RWPE1 (cell line): Measurements from ENCODE around the gene LY6G6C.

ENCODE experiments used
- CTCF ChIA-PET: fragments of 350-600 bp; sonication (Branson Sonifier 250); formaldehyde crosslinking; extraction: SDS; loops from one replicate; lab custom pipeline; 2021; lab: Yijun Ruan, JAX
- POLR2A ChIA-PET: fragments of 400-600 bp; formaldehyde crosslinking; extraction: SDS; loops from one replicate; lab custom pipeline; 2020; ENCODE audit warnings: antibody characterized with exemption; ENCODE audit not compliant: low non-redundant PET; lab: Yijun Ruan, JAX
- DNase-seq: peaks from one replicate; pipeline ENCODE4 v3.0.0; 2012; ENCODE audit warnings: low spot score
- H3K27ac ChIP-seq: fragments of 450-650 bp; 2 replicates; pipeline ENCODE4 v1.5.1; 2017
- CTCF ChIP-seq: fragments of 450-650 bp; conservative IDR thresholded peaks from 2 replicates; pipeline ENCODE4 v1.5.1; 2017; ENCODE audit warnings: low read depth, mild to moderate bottlenecking

The LY6G6C gene

GRCh38 chr6:31728767-31729514, 7.4 kb upstream of the LY6G6C start, which contains the start of gene DDAH2:
Gene DDAH2 (minus strand): TSS chr6:31729299. CDS start chr6:31729161, 138 bp downstream.
- DNase-seq: no peak
- peak; percentile 84 for TF ChIP-seq CTCF
- peak within 1 kb of the TSS; percentile 94 for H3K27ac ChIP-seq
- ChIA-PET POLR2A (interaction anchor here (0.6 to 1.1 kb wide), 2 partner anchors 18 to 42 kb away, joined by 4 to 7 read pairs; no protein-coding TSS in a partner anchor), CTCF (interaction anchor here (0.5 to 1.4 kb wide), 11 partner anchors 11 to 135 kb away, joined by 3 to 8 read pairs (median 4); partner anchors contain the start of genes LY6G5C and LY6G6F)

- peak overlapping the region; percentile 94 for H3K27ac ChIP-seq
- ChIA-PET CTCF (interaction anchor here (0.5 to 0.6 kb wide), 2 partner anchors 19 to 47 kb away, joined by 4 read pairs; partner anchors contain the start of gene LY6G5C), POLR2A (no interaction called here)
- DNase-seq: no peak
- no peak for TF ChIP-seq CTCF
Measured at GRCh38 chr6:31727717-31728671, 6.4 kb upstream of the LY6G6C start.

- TF ChIP-seq CTCF: no peak
- ChIA-PET CTCF (no interaction called here), POLR2A (no interaction called here)
- DNase-seq: no peak
- peak overlapping the region; percentile 25 for H3K27ac ChIP-seq
Measured at GRCh38 chr6:31727034-31727716, 5.6 kb upstream of the LY6G6C start.

GRCh38 chr6:31725502-31726350, 4.2 kb upstream of the LY6G6C start:
- ChIA-PET CTCF (interaction anchor here (0.7 kb wide), 1 partner anchor 22 kb away, joined by 5 read pairs; no protein-coding TSS in a partner anchor), POLR2A (no interaction called here)
- no peak for DNase-seq
- no peak for TF ChIP-seq CTCF
- no peak overlapping the region for H3K27ac ChIP-seq

GRCh38 chr6:31723980-31724691, 2.6 kb upstream of the LY6G6C start:
- no peak overlapping the region for H3K27ac ChIP-seq

More at GRCh38 chr6:31723980-31724691, 2.6 kb upstream of the LY6G6C start:
- POLR2A ChIA-PET: no interaction called here
- no peak for TF ChIP-seq CTCF
- CTCF ChIA-PET: interaction anchor here (0.5 to 1.1 kb wide), 3 partner anchors 46 to 220 kb away, joined by 3 to 5 read pairs (median 3); no protein-coding TSS in a partner anchor
- no peak for DNase-seq
